Activated CD4-positive, alpha-beta T cell treated with anti-CD3 and anti-CD28 coated beads, Interleukin-2, amount 50 U/mL, for 1 hour (primary cell): ENCODE results near the gene CPNE4.
A peak's percentile ranks its signal among the peaks of the same experiment; 100 is the strongest.
"Not testable (repeated sequence)": the region's sequence is repeated elsewhere in the genome, so short reads cannot be mapped to it uniquely, and the experiment has no call there.

Source experiments
- DNase-seq: peaks from one replicate; pipeline ENCODE4 v3.0.0-alpha.2; 2020

CPNE4 gene

DNA sequence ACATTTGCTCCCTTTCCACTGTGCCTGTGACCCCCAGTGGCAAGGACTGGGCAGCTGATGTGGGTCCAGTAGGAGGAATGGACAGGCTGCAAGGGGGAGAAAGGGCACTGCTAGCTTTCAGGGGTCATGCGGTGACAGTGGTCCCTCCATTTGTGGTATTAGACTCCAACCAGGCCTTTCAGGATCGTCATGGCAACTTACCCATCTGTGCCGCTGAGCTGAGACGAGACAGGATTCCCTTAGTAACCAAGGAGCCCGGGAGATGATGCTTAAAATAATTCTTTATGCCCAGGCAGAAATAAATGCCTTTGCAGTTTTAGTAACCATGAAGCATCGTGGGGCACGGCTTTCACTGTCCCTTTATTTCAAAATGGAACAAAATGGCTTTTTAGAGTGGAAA lies 516.1 kb downstream of the CPNE4 start:
- DNase-seq = no peak

GRCh38 chr3:131505421-131505820 lies 529.4 kb downstream of the CPNE4 start:
- DNase-seq = no peak

DNA sequence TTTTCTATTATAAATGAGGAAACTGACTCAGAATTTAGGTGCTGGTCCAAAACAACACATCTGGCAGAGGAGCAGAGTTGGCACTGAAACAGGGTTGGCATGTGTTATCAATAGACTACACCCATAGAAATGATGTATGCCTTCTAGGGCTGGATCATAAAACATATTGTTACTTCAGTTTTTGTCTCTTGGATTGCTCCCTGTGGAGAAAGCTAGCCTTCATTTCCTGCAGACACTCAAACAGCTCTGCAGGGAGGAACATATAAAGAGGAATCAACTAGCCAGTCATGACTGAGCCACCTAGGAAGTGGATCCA lies 531.5 kb downstream of the CPNE4 start:
- DNase-seq = no peak

- DNase-seq = peak; percentile 79
Measured at GRCh38 chr3:131502530-131503319, 532.1 kb downstream of the CPNE4 start, which contains the start of gene MRPL3. MRPL3 (minus strand) TSS chr3:131502971; CDS start chr3:131502821, 150 bp downstream.

GRCh38 chr3:131501949-131502348 lies 532.9 kb downstream of the CPNE4 start:
- no peak for DNase-seq

DNA sequence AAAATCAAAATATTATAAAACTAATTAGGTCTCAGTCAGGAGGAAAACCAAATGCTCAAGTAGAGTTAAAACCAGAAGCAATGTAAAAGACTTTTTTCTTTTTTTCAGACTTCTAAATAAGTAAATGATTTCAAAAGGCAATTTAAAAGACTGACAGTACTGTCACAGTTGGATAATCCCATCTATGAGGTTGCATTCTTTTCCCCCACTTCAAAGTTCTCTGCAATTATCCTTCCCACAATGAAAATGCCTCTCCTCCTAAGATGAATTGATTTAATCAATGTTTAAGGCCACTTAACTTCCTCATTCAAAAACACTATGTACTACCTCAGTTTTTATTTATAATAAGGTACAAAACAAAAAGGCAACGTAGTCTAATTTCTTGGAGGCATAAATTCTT lies 540.1 kb downstream of the CPNE4 start:
- no peak for DNase-seq

- DNase-seq = no peak
Measured at GRCh38 chr3:131491775-131492174, 543.0 kb downstream of the CPNE4 start.

GRCh38 chr3:131491084-131491483 lies 543.7 kb downstream of the CPNE4 start:
- no peak for DNase-seq

GRCh38 chr3:131486545-131486944 lies 548.3 kb downstream of the CPNE4 start:
- DNase-seq = not testable (repeated sequence)

DNA sequence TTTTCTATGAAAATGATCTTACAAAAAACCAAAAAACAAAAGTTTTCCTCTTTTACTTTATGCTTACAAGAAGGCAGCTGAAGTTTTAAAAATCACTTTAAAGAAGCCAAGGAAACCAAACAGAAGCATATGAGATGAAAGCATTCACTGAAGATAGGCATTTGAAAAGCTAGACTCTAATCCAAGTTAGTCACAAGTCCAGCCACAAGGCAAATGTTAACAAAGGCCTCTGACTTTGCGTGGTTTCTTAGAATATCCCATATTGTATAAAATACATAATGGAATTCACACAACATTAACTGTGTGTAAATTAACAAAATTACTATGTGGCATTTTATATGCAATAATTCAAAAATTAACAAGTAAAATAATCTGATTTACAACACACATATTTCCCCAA lies 549.7 kb downstream of the CPNE4 start:
- no peak for DNase-seq

DNA sequence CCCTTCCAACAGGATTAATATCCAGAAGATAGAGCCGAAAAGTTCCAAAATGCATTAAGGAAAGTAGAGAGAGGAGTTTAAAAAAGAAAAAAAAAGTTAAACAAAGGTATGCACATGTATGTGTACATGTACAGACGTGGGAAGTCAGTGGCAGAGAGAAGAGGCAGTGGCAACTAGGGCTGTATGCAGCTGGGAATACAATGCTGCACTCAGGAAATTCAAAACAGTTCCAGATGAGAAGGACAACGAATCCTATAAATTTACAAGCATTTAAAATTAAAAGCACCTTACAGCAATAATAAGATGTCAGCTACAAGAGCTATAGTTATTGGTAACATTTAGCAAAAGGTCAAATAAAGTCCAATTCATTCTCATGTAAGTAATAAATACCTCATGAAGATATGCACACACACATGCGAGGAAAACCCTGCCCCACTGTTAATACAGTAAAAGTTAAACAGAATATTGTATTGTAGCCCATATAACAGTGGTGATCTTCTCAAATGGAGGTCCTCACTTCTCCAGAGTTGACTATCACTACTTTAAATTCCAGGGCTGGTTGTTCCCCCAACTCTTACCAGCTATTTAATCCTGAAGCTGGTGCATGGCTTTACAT lies 550.2 kb downstream of the CPNE4 start:
- DNase-seq = no peak
